Ovary (tissue), 3 donors: ENCODE results near the gene PRIMA1.

ENCODE experiments used
- POLR2A ChIP-seq: fragments of 450-650 bp; IDR thresholded peaks from one replicate; pipeline ENCODE4 v1.6.1; 2017; ENCODE audit warnings: antibody characterized with exemption, mild to moderate bottlenecking, moderate library complexity
- TF ChIP-seq, protein P1 (sequence below), 3 donors: fragments of 450-650 bp in 2 of 3; fragments of 200-600 bp in 1 of 3; IDR thresholded peaks; one replicate each; pipeline versions ENCODE4 v1.5.1 to v1.8.0; 2016 to 2022; ENCODE audit warnings: antibody characterized with exemption in 3 of 3, mild to moderate bottlenecking in 1 of 3
- donor health status: DM: no; HTN: no; CAD: no.

- TF ChIP-seq, protein P1, sequence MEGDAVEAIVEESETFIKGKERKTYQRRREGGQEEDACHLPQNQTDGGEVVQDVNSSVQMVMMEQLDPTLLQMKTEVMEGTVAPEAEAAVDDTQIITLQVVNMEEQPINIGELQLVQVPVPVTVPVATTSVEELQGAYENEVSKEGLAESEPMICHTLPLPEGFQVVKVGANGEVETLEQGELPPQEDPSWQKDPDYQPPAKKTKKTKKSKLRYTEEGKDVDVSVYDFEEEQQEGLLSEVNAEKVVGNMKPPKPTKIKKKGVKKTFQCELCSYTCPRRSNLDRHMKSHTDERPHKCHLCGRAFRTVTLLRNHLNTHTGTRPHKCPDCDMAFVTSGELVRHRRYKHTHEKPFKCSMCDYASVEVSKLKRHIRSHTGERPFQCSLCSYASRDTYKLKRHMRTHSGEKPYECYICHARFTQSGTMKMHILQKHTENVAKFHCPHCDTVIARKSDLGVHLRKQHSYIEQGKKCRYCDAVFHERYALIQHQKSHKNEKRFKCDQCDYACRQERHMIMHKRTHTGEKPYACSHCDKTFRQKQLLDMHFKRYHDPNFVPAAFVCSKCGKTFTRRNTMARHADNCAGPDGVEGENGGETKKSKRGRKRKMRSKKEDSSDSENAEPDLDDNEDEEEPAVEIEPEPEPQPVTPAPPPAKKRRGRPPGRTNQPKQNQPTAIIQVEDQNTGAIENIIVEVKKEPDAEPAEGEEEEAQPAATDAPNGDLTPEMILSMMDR (IDR thresholded peaks at IDR 0.05): no peak
- TF ChIP-seq POLR2A: no peak
Observed at GRCh38 chr14:93834699-93835371, 46.5 kb upstream of the PRIMA1 start.
